ENCODE results near the gene PSMB5.

- TF ChIP-seq EZH2 (IDR thresholded peaks at IDR 0.05; ENCODE audit: borderline replicate concordance, low read depth, low read length, severe bottlenecking) (no peak), CTCF (IDR thresholded peaks at IDR 0.05; ENCODE audit: borderline replicate concordance, extremely low read depth, low read length, poor library complexity, severe bottlenecking) (no peak)
These were observed 3.8 kb downstream of the PSMB5 start for GRCh38 chr14:23030936-23031335.

All from DND-41 (cell line).